Sigmoid colon (tissue), 7 donors: ENCODE data around the gene PUS7. TPM values are rescaled to one million over a fixed set of nuclear protein-coding genes. Genes with fewer than 3 reads are reported as not detected.
"Not testable (repeated sequence)": the region's sequence is repeated elsewhere in the genome, so short reads cannot be mapped to it uniquely, and the experiment has no call there.

Source experiments
- DNase-seq: peaks from one replicate; pipeline ENCODE4 v3.0.0-alpha.2; 2019
- H3K27ac ChIP-seq, 4 donors: fragments of 200-600 bp; sonication (generic); one replicate each; pipeline ENCODE4 v1.5.1; 2016 to 2019; ENCODE audit warnings: mild to moderate bottlenecking in 1 of 4
- H3K27me3 ChIP-seq, 3 donors: fragments of 200-600 bp; sonication (generic); one replicate each; pipeline ENCODE4 v1.5.1; 2019; ENCODE audit warnings: mild to moderate bottlenecking in 1 of 3
- H3K36me3 ChIP-seq, 4 donors: fragments of 200-600 bp; sonication (generic); one replicate each; pipeline ENCODE4 v1.5.1; 2016 to 2019
- H3K4me1 ChIP-seq, 4 donors: fragments of 200-600 bp; sonication (generic); one replicate each; pipeline ENCODE4 v1.5.1; 2017 to 2019
- H3K4me3 ChIP-seq, 4 donors: fragments of 200-600 bp; sonication (generic); one replicate each; pipeline ENCODE4 v1.5.1; 2017 to 2019; ENCODE audit warnings: mild to moderate bottlenecking in 2 of 4, moderate library complexity in 1 of 4
- H3K9me3 ChIP-seq, 4 donors: fragments of 200-600 bp in 3 of 4; sonication (generic) in 3 of 4; one replicate each; pipeline versions ENCODE4 v1.5.1 to v1.6.1; 2013 to 2019
- CTCF ChIP-seq, 4 experiments: fragments of 450-650 bp in 3 of 4; fragments of 200-600 bp in 1 of 4; IDR thresholded peaks; one replicate each; pipeline ENCODE4 v1.5.1; 2016 to 2019; ENCODE audit warnings: antibody characterized with exemption in 4 of 4, mild to moderate bottlenecking in 3 of 4, moderate library complexity in 2 of 4
- EP300 ChIP-seq, 4 donors: sonication (generic); formaldehyde crosslinking; IDR thresholded peaks; one replicate each; pipeline ENCODE4 v1.6.1; 2017; ENCODE audit warnings: antibody characterized with exemption in 4 of 4
- POLR2A ChIP-seq, 2 donors: fragments of 450-650 bp; IDR thresholded peaks; one replicate each; pipeline ENCODE4 v1.6.1; 2016; ENCODE audit warnings: antibody characterized with exemption in 2 of 2, mild to moderate bottlenecking in 2 of 2, moderate library complexity in 2 of 2
- POLR2AphosphoS5 ChIP-seq, 4 donors: sonication (generic); formaldehyde crosslinking; IDR thresholded peaks; one replicate each; pipeline ENCODE4 v1.6.1; 2017; ENCODE audit warnings: antibody characterized with exemption in 4 of 4
- WGBS, 2 donors: extraction: QIAGEN DNeasy Blood & Tissue Kit; methylation state at CpG; one replicate each; pipeline ENCODE4 v1.1.7; 2013; 5-methylcytosine and 5-hydroxymethylcytosine counted together
- intact Hi-C: fragments of 100-400 bp; cut with DNase I; formaldehyde crosslinking; loops from one replicate; pipeline ENCODE4 v1.15.1; 2023
- polyA plus RNA-seq, 3 donors: library from polyadenylated mRNA; stranded (reverse); fragments of 200-250 nt; gene quantifications; one replicate each; pipeline ENCODE4 v1.2.3, GENCODE V29; 2013
- total RNA-seq, 4 donors: library from RNA; depleted of rRNA; stranded (reverse); fragments of >200 nt; gene quantifications; one replicate each; pipeline ENCODE4 v1.1.0, GENCODE V29; 2016
- donor health status: healthy with polysubstance abuse.
- donor health status: Bipolar disorder and iron deficiency.
- donor health status: healthy.

The PUS7 gene
- total and polyA plus RNA-seq, 7 donors = 1.6 to 9.1 (median 6.1) TPM

GRCh38 chr7:105439174-105439893 lies 82.7 kb downstream of the PUS7 start:
- intact Hi-C loops = no loop called here
- no peak for DNase-seq
- Histone ChIP-seq H3K36me3 (no peaks in the 10 kb centered on the region), H3K27me3 (no peaks in the 10 kb centered on the region), H3K9me3 (no peaks in the 10 kb centered on the region), H3K4me3 (no peak overlapping the region), H3K4me1 (peaks cover 0 to 8% (median 2%) of the 10 kb centered on the region in 4 donors), H3K27ac (no peak overlapping the region)
- WGBS, 2 donors = 75 to 79% methylated on average over 9 of the region's 9 CpGs
- TF ChIP-seq POLR2A (IDR thresholded peaks at IDR 0.05) (no peak), EP300 (IDR thresholded peaks at IDR 0.05) (no peak), CTCF (IDR thresholded peaks at IDR 0.05) (no peak), POLR2AphosphoS5 (IDR thresholded peaks at IDR 0.05) (no peak)

- DNase-seq = no peak
- no peak overlapping the region for H3K4me3 ChIP-seq
- intact Hi-C loops = no loop called here
- H3K4me1 ChIP-seq = peaks cover 0 to 8% (median 2%) of the 10 kb centered on the region in 4 donors
- no peaks in the 10 kb centered on the region for H3K9me3 ChIP-seq
- no peak overlapping the region for H3K27ac ChIP-seq
- TF ChIP-seq POLR2A (IDR thresholded peaks at IDR 0.05) (no peak), EP300 (IDR thresholded peaks at IDR 0.05) (no peak), POLR2AphosphoS5 (IDR thresholded peaks at IDR 0.05) (no peak)
- H3K36me3 ChIP-seq = no peaks in the 10 kb centered on the region
- 91 to 94% methylated on average over 5 of the region's 5 CpGs for WGBS, 2 donors
- no peaks in the 10 kb centered on the region for H3K27me3 ChIP-seq
Measured at GRCh38 chr7:105438847-105439173, 83.3 kb downstream of the PUS7 start.

- WGBS, 2 donors = 98 to 99% methylated on average over 1 of the region's 1 CpG
- TF ChIP-seq POLR2AphosphoS5 (IDR thresholded peaks at IDR 0.05) (no peak), POLR2A (IDR thresholded peaks at IDR 0.05) (no peak), EP300 (IDR thresholded peaks at IDR 0.05) (no peak), CTCF (IDR thresholded peaks at IDR 0.05) (no peak)
- Histone ChIP-seq H3K4me1 (peaks cover 0 to 8% (median 2%) of the 10 kb centered on the region in 4 donors), H3K4me3 (no peak overlapping the region), H3K9me3 (no peaks in the 10 kb centered on the region), H3K36me3 (no peaks in the 10 kb centered on the region), H3K27me3 (no peaks in the 10 kb centered on the region), H3K27ac (no peak overlapping the region)
- intact Hi-C loops = no loop called here
- DNase-seq = no peak
Measured at GRCh38 chr7:105438254-105438653, 83.8 kb downstream of the PUS7 start.

- H3K4me3 ChIP-seq, H3K4me1 ChIP-seq, DNase-seq, H3K36me3 ChIP-seq, H3K27ac ChIP-seq, H3K27me3 ChIP-seq, intact Hi-C loops, H3K9me3 ChIP-seq: not testable (repeated sequence)
- 90 to 95% methylated on average over 6 of the region's 6 CpGs for WGBS, 2 donors
Measured at GRCh38 chr7:105437356-105437755, 84.7 kb downstream of the PUS7 start.

GRCh38 chr7:105429746-105430612 lies 92.1 kb downstream of the PUS7 start:
- TF ChIP-seq EP300 (IDR thresholded peaks at IDR 0.05) (no peak), POLR2A (IDR thresholded peaks at IDR 0.05) (no peak), CTCF (IDR thresholded peaks at IDR 0.05) (peak in 3 of 4 experiments; percentile 21 to 31 (median 26))
- no peak for DNase-seq
- Histone ChIP-seq H3K27ac (no peak overlapping the region), H3K9me3 (no peaks in the 10 kb centered on the region), H3K36me3 (no peaks in the 10 kb centered on the region), H3K4me3 (no peak overlapping the region), H3K4me1 (no peaks in the 10 kb centered on the region), H3K27me3 (no peaks in the 10 kb centered on the region)
- 15 to 55% methylated on average over 4 of the region's 4 CpGs for WGBS, 2 donors
- intact Hi-C loops = loop anchor here (10.0 kb wide), 1 partner anchor 275 kb away; no protein-coding TSS in a partner anchor
